SKM-1 (cell line): ENCODE data around the gene DLX4.

ENCODE experiments used
- DNase-seq: peaks from one replicate; lab custom pipeline; 2025; ENCODE audit not compliant: unreplicated experiment; lab: John Stamatoyannopoulos, UW

DLX4 gene

DNA sequence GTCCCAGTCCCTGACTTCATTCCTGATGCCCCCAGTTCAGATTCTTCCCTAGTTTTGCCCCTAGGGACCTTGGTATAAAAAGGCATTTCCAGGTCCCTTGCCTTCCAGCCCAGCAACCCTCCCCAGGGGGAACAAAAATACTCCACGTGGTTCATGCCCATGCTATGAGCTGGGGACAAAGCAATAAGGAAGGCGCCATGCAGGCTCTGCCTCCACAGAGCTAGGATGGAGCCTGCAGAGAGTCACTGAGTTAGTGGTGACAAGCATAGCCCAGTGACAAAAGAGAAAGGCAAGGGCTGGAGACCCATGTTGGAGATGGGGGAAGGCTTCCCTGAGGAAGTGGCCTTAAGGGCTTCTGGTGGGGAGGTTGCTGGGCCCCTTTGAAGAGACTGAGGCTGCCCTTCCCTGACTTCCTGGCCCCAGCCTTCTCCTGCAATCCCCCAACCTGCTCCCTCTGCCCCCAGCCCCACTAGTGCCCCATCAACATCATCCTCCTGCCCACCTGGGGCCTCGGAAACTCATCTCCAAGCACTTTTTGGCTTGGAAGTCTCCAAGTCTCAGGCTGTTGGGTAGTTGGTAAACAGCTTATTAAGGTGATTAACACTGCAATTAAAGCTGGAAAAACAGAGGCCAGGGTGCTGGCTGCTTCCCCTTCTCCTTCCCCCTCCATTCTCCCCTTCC is 16.5 kb downstream of the DLX4 start:
- no peak for DNase-seq

DNA sequence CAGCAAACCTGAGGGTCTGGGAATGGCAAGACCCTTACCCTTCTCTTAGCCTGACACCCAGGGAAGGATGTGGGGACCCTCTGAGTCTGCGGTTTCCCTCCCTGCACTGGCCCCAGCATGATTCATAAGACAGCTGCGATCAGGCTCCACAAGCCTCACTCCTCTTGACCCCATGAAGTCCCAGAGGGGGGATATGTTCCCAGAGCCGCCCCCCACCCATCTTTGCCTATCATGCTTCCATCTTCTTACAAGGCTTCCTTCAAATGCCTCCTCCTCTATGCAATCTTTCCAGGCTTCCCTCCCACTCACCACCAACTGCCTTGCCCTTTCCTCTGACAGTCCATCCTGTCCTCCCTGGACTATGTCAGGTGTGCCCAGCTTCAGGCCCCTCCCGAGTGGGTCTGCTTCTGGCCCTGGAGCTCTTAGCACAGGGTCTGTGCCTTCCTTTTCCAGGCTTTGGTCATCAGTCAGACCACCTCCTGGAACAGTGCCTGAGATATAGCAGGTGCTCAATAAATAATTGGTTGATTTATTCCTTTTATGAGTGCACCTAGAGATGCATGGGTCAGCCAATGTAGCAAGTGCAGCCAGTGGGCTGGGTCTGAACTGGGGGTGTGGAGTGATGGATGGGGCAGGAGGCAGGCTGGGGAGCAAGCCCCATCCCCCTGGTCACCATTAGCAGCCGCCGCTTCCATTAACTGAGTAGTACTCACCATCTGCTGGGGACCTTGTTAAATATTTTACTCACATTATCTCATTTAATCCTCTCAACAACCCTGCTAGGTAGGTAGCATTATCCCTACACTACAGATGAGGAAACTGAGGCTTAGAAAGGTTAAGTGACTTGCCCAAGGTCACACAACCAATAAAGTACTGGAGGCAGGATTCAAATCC is 17.7 kb downstream of the DLX4 start:
- DNase-seq = no peak

DNA sequence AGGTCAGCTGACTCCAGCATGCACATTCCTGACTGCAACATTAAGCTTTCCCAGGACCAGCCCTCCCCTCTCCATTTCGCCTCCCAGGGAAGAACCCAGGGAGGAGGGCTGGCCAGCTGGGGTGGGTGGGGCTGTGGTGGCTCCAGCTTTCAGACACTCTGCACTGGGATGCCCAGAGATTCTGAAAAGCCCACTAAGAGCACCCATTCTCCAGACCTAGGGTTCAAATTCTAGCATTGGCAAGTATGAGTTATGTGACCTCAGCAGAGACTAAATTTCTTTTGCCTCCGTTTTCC is 18.2 kb downstream of the DLX4 start:
- no peak for DNase-seq

DNA sequence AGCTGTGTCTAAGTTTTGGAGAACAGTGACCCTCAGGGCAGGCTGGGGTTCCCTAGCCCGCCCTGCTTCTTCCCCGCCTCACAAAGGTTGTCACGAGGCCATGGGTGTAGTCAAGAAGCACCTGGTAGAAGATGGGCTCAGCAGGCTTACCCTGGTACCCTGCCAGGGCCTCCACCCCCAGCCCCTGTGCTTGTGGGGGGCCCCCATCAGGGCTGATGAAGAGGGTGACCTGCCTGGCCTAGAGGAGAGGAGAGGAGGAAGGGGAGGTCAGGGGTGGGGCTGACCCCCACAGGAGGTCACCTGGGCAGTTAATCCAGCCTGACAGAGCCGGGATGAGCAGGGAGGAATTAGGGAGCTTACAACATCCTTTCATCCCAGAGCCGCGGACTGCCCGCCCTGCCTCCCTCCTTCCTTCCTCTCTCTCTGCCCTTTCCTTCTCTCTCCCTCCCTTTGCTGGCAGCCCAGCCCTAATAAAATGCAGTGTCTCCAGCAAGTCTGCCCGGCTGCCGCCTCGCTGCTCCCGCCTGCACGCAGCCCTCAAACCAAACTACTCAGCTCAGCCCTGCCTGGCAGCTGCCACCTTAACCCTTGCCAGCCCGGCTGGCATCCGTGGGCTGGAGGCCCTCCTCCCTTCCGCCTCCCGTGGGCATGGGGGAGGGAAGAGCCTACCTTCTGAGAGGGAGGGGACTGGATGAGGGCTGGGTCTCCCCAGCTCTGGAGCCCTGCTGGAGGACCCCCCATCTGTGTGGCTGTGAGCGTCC is 18.9 kb downstream of the DLX4 start:
- DNase-seq = no peak

DNA sequence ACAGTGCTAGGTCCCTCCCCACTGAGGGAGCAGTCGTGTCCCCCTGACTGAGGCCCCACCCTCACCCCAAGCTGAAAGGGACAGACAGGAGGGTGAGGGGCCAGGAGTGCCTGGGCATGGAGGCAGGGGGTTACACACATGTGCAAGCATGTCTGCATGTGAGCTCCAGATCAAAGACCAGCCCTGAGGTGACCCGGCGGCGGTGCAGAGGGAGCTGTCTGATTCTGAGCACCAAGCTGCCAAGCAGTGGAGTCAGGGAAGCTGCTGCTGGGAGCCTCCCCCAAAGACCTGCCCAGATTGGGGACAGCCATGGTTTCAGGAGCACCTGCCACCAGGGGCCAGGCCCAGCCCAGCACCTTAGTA is 20.5 kb downstream of the DLX4 start:
- no peak for DNase-seq

DNA sequence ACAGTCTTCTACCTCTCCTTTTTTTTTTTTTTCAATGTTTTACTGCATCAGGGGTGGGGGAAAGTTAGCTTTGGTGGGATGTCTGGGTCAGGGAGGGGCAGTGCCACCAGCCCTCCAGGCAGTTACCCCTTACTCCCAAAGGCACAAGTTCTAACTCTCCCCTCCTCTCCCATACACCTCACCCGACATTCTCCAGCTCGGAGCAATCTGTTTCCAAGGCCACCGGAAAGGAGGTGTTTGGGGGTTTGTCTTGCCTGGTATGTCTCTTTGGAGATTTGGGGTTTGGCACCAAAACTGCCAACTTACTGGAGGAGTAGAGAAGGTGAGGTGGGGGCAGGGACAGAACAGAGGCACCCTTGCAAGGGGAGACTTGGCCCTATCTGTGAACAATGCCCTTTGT is 21.3 kb downstream of the DLX4 start:
- no peak for DNase-seq

DNA sequence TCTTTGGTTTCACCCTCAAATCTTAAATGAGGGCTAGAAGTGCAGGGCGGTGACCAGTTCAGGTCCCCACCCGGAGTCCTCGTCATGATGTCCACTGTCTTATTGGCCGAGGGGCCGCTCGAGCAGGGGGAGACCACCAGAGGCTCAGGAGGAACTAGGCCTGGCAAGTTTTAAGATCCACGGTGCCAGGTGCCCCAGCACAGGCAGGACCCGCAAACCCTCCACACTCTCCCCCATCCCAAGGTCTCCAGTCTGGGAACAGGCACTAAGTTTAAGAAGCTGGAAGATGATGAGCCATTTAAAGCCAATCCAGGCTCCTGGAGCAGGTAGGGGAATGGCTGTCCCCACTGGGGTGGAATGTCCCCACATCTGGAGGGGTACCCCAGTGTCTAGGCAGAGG is 21.9 kb downstream of the DLX4 start:
- DNase-seq = no peak

DNA sequence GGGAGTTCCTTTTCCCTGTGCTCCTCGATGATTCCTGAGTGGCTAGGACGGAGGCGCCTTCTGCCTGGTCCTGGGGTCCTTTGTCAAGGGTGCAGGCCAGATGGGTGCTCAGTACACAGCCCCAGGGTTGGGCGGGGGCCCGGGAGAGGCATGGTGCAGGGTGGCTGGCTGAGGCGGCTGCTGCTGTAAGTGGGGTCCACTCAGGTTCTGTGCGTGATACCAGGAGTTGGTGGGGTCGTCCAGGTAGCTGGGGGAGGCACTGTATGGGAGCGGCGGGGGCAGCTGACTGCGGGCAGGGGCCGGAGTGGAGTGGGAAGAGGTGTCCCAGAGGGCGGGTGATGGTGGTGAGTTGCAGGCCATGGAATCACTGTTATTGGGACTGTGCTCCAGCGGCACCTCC is 22.4 kb downstream of the DLX4 start:
- no peak for DNase-seq

DNA sequence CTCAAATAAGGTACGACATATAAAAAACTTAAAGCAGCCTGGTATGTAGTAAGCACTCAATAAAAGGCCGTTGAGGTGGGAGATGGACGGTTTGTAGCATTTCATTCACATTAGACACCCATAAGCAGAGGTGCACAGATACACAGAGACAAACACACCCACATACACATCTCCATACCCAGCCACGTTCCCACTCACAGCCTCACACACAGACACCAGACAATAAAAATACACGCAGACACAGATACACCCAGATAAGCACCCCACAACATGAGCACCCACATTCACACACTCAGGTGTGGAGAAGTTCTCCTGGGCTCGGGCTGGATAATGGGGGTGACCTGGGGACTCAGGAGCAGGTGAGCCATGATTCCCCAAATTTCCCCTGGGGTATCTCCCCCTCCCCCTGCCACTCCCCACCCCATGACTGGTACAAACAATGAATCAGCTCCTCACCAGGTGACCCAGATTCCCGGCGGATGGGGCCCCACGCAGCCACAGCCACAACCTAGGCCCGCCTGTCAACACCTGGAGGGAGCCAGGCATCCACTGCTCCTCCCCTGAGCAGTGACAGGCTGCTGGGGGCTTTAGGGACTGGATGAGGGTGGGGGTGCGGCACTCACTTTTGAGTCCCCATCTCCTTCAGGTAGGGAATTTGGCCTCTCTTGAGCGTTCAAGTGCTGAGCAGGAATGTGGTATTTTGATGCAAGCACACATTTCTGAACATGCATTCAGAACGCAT is 23.4 kb downstream of the DLX4 start:
- DNase-seq = no peak

DNA sequence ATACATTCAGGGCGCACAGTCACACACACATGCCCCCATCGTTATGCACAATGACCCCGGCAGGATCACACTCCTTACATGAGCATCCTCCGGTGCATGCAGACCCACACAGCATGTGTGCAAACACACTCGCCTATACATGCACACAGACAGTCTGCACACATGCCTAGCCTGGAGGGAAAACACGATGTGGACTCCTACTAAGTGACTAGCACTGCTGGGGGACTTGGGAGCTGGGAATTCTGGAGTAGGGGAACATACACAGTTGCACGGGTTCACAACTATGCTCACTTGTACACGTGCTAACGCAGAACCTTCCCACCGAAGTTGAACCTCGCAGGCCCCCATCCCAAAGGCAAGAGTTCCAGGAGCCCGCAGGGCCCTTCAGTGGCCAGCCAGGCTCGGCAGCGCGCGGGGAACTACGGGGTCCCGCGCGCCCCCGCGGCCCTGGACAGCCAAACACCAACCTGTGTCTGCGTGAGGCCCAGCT is 24.0 kb downstream of the DLX4 start:
- no peak for DNase-seq

DNA sequence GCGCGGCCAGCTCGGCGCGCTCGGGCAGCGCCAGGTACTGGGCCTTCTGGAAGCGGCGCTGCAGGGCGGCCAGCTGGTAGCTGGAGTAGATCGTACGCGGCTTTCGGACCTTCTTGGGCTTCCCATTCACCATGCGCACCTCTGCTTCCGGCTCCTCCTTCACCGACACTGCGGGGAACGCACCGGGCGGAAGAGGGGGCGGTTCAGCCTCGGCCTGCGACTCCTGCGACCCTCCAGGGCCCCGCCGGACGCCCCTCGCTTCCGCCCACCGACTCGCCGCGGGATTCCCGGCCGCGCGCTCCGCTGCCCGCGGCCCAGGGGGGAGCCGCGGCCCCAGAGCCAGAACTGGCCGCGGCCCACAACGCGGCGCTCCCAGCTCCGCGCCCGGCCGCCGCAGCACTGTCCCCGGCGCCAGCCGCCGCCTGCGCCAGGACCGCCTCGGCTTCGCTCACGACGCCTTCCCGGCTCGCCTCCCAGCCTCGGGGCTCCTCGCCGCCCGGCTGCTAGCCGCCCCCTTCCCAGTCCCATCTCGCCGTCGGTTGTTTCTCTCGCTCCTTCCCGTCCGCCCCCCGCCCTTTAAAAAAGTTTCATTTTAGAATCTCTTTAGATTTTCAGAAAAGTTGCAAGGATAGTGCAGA is 24.6 kb downstream of the DLX4 start:
- no peak for DNase-seq

DNA sequence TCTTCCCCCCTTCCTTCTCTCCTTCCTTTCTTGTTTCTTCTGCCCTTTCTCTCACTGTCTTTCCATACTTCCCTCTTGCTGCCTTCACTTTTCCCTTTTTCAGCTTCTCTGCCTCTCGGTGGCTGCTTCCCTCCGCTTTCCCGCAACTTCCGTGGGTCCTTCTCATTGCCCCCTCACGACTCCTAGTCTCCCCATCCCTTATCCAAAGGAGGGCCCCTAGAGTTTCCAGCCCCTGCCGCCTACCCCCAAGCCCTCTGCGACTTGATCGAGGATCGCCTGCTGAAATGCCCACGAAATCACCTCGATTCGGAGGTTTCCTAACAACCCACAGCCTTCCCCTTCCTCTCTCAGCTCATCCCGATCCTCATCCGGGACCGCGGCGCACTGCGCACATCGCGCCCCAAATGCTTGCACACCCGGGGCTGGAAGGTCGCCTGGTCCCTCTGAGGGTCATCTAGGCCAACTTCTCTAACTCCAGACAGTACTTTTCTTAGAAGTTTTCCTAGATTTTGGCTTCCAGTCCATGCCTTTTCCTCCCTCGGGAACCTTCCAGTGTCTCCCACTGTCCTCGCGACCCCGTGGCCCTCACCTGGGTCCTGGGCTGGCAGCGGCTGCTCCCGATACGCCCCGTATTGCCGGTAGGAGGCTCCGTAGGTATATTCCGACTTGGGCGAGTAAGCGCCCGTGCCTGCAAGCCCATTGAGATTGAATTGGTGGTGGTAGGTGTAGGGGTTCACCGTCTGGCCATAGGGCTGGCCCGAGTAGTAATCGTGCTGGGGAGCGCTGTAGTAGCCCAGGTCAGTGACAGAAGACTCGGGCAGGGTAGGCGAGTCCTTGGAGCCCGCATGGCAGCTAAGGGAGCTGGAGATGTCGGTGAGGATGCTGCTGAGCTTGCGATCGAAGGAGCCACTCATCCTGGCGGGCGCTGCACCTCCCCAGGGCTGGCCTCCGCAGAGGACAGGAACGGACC is 25.4 kb downstream of the DLX4 start:
- DNase-seq = no peak

DNA sequence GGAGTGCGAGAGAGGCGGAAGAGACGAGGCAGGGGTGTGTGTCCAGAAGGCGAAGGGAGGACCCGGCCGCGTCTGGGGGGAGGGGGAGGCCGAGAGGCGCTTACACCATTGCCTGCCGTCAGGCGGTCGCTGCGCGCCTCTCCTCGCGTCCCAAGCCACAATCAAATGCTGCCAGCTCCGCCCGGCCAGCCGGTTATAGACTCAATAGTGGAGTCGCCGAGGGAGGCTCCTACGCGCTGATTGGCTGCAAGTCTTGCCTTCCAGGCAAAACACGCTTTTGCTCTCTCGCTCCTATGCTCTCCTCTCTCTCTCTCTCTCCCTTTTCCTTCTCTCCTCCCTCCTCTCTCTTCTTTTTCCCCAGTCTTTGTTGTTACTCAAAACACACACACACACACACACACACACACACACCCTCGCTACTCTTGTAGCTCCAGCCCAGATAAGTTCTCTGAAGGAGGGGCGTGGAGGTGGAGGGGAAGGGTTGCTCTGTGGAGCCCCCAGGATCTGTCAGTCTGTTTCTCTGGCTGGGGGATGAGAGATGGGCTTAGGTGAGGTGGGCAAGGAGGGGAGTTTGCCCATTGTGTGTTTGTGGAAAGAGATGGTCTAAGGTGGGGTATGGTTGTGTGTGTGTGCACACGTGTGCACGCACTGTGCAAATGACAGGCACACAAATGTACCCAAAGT is 26.2 kb downstream of the DLX4 start, which contains the start of gene DLX3:
Gene DLX3 (minus strand): TSS at position 170 of the 684 bp plus-strand sequence. CDS start 226 bp downstream, outside the sequence.
- DNase-seq = no peak

DNA sequence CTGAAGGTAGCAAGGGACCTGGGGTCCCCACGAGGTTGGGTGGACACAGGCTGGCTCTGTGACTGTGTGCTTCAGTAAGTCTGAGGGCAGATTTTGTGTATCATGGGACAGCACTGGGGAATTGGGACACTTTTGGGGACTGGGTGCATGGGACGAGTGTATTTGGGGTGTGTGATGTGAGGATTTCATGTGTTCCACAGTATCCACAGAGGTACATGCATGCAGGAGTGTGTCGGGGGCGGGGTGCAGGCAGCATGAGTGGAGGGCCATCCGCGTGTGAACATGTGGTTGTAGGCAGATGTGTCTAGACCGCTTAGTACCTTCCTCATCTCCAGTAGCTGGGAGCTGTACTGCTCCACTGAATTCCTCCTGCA is 27.1 kb downstream of the DLX4 start:
- DNase-seq = no peak

DNA sequence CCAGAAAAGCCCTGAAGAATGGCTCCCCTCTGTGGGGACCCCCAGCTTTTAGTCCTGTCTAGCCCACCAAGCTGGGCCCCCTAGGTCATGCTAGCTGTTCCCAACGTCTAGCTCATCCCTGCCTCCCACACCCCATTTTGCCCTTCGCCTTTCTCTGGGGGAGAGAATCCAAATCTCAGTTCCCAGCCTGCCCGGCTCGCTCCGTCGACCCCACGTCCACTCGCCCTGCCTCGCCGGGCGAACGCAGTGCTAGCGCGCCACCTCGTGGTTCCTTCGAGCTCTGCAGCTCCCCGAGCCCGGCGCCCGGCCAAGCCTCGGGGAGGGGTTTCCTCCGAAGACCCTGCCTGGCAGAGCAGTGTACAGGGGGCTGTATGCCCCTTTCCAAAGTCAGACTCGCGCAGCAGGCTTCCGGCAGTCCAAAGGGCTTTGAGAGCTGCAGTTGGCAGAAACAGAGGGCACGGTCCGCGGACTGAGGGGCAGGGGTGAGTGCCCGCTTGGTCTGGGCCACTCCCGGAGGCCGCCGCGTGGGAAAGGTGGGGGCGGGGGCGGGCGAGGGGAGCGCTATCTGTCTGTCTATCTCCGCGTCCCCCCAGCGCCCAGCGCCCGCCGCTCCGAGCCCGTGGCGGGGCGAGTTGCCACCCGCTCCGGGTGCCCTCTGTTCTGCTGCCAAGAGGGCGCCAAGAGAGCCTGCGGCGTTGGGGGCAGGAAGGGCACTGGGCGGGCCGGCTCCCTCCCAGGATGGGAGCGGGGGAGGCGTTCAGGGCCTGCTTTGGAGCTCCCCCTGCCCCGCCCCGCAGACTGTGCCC is 27.7 kb downstream of the DLX4 start:
- peak; percentile 25 for DNase-seq

DNA sequence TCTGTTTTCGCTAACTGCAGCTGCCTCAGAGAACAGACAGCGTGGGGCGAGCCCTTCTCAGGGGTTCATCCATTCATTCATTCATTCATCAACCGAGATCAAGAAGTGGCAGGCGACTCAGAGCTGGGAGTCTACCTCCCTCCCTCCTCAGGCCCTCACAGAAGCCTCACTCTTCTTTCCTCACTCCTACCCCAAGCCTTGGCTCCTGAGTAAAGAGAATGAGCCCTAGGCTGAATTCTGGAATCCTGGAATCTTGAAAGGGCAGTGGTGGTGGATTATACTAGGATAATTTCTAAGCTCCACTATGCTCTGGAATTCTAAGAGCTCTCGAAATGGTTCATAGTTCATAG is 28.3 kb downstream of the DLX4 start:
- DNase-seq = no peak

DNA sequence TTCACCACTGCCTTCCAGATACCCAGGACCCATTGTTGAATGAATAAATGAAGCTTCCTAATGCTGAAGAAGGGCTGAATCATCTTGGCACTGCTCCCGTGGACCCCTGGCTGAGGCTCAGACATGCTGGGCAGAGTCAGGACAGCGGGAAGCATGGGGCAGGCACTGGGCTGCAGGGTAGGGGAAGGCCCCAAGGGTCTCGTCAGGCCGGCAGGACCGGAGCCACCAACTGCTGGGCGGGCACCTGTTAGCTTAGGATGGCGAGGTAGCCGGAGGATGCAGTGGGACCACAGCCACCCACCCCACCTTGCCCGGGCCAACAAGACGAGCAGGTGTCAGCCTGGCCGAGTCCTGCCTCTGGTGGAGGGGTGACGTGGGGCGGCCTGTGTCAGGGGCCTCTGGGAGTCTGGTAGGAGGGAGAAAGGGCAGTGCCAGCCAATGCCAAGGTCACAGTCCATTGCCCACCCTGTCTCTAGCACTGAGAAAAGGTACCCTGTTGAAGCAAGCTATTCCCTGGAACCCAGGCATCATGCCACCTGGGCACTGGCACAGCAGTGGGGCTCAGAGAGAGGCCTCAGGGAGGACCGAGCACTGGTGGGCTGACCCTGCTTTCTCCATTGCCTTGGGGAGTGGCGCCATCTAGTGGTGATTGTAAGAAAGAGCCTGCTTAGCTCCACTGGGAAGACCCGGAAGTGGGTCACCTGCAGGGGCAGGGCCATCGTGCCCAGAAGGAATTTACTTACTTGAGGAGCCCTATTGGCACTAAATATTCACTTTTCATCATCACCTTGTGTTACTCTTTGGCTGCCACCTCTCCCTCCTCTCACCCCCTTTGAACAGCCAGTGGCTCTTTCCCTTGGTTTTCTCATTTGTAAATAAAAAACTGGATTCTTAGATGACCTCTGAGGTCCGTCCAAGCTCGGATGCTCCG is 29.0 kb downstream of the DLX4 start:
- peak; percentile 85 for DNase-seq
